Measurements from ENCODE around the gene KCTD13.
"Not testable (repeated sequence)": the region's sequence is repeated elsewhere in the genome, so short reads cannot be mapped to it uniquely, and the experiment has no call there.

The KCTD13 gene

GRCh38 chr16:29943846-29944799 is 18.1 kb upstream of the KCTD13 start:
- DNase-seq = no peak

- peak; percentile 21 for DNase-seq
These were observed 14.6 kb upstream of the KCTD13 start for GRCh38 chr16:29940656-29941055.

GRCh38 chr16:29931750-29932149 is 5.7 kb upstream of the KCTD13 start:
- not testable (repeated sequence) for DNase-seq

- DNase-seq = peak; percentile 46
These were observed 1.3 kb upstream of the KCTD13 start for GRCh38 chr16:29927070-29927905.

GRCh38 chr16:29926711-29927052 is 656 bp upstream of the KCTD13 start:
- no peak for DNase-seq

- DNase-seq = peak; percentile 25
These were observed 795 bp downstream of the KCTD13 start for GRCh38 chr16:29925105-29925756.

- no peak for DNase-seq
These were observed 3.0 kb downstream of the KCTD13 start for GRCh38 chr16:29922986-29923501.

GRCh38 chr16:29922326-29922725 is 3.7 kb downstream of the KCTD13 start:
- DNase-seq = no peak

- no peak for DNase-seq
These were observed 5.0 kb downstream of the KCTD13 start for GRCh38 chr16:29921034-29921385.

- peak; percentile 49 for DNase-seq
These were observed 5.6 kb downstream of the KCTD13 start for GRCh38 chr16:29920288-29921033.

GRCh38 chr16:29916979-29917378 is 9.0 kb downstream of the KCTD13 start:
- DNase-seq = no peak

- no peak for DNase-seq
These were observed 10.3 kb downstream of the KCTD13 start for GRCh38 chr16:29915590-29916247.

- DNase-seq = no peak
These were observed 12.5 kb downstream of the KCTD13 start for GRCh38 chr16:29913514-29913913.

- no peak for DNase-seq
These were observed 13.9 kb downstream of the KCTD13 start for GRCh38 chr16:29912087-29912486.

- no peak for DNase-seq
These were observed 14.4 kb downstream of the KCTD13 start for GRCh38 chr16:29911676-29912010.

- no peak for DNase-seq
These were observed 15.0 kb downstream of the KCTD13 start for GRCh38 chr16:29910819-29911675.

- DNase-seq = not testable (repeated sequence)
These were observed 16.2 kb downstream of the KCTD13 start for GRCh38 chr16:29909851-29910250.

GRCh38 chr16:29909391-29909790 is 16.6 kb downstream of the KCTD13 start:
- DNase-seq = no peak

GRCh38 chr16:29908719-29909220 is 17.3 kb downstream of the KCTD13 start:
- DNase-seq = no peak

- DNase-seq = no peak
These were observed 18.1 kb downstream of the KCTD13 start for GRCh38 chr16:29907973-29908372.

Data from midbrain (tissue), 1 donor.